HCT116 (cell line): ENCODE data around the gene SLC15A5. TPM values are rescaled to one million over a fixed set of nuclear protein-coding genes. Genes with fewer than 3 reads are reported as not detected.

Experiments
- ATAC-seq: fragments of 200-7000 bp; cut with Tn5 transposase; 2 replicates; pipeline ENCODE4 v1.9.1; 2020; ENCODE audit warnings: mild to moderate bottlenecking, moderate library complexity
- BruUV-seq: library from RNA; stranded (reverse); fragments of 400-500 nt; replicated peaks from 2 replicates; lab custom pipeline; 2021; lab: Mats Ljungman, UMichigan
- CTCF ChIA-PET: fragments of 300-600 bp; sonication (Branson Sonifier 250); formaldehyde crosslinking; loops from one replicate; lab custom pipeline; 2021; ENCODE audit warnings: antibody characterized with exemption; lab: Charles Lee
- POLR2A ChIA-PET: fragments of 300-600, 350-600 bp; sonication (Branson Sonifier 250); formaldehyde crosslinking; loops from one replicate; lab custom pipeline; 2021; ENCODE audit warnings: antibody characterized with exemption; lab: Charles Lee
- RAD21 ChIA-PET, 2 experiments: fragments of 300-600 bp; sonication (Branson Sonifier 250); formaldehyde crosslinking; loops; one replicate each; lab custom pipeline; 2023; ENCODE audit warnings: low total read pairs in 2 of 2; ENCODE audit not compliant: uncharacterized antibody in 2 of 2, unreplicated experiment in 2 of 2, low non-redundant PET in 1 of 2; lab: Charles Lee
- DNase-seq: peaks from one replicate; pipeline ENCODE4 v3.0.0-alpha.2; 2010; ENCODE audit warnings: low read depth, low spot score
- H2AFZ ChIP-seq: fragments of 200-600 bp; shearing (Covaris generic), sonication (generic); 2 replicates; pipeline ENCODE4 v1.6.1; 2017; ENCODE audit warnings: low read depth, mixed run types, mixed read lengths, antibody characterized with exemption, low read length; ENCODE audit not compliant: poor library complexity, severe bottlenecking
- H3K27ac ChIP-seq: 2 replicates; pipeline ENCODE4 v1.5.1; 2012; ENCODE audit warnings: low read depth, low read length
- H3K27me3 ChIP-seq: fragments of 200-600 bp; sonication (generic); 2 replicates; pipeline ENCODE4 v1.6.1; 2016; ENCODE audit warnings: mixed run types, low read length, mixed read lengths; ENCODE audit not compliant: insufficient read depth
- H3K36me3 ChIP-seq, 2 experiments: fragments of 200-500 bp in 1 of 2; fragments of 200-600 bp in 1 of 2; sonication (Bioruptor generic) in 1 of 2; sonication (generic) in 1 of 2; 2 replicates each; pipeline versions ENCODE4 v1.5.1 to v1.6.1; 2014 to 2016; ENCODE audit warnings: low read length in 2 of 2, inconsistent platforms in 1 of 2, mixed read lengths in 1 of 2, mixed run types in 1 of 2; ENCODE audit not compliant: insufficient read depth in 2 of 2, control insufficient read depth in 1 of 2
- H3K4me1 ChIP-seq, 2 experiments: fragments of 200-600 bp in 1 of 2; sonication (generic) in 1 of 2; 2 replicates each; pipeline versions ENCODE4 v1.5.1 to v1.6.1; 2012 to 2017; ENCODE audit warnings: low read length in 2 of 2, inconsistent platforms in 1 of 2, mild to moderate bottlenecking in 1 of 2, mixed read lengths in 1 of 2, mixed run types in 1 of 2, moderate library complexity in 1 of 2; ENCODE audit not compliant: insufficient read depth in 2 of 2, control insufficient read depth in 1 of 2
- H3K4me2 ChIP-seq: fragments of 200-600 bp; sonication (generic); 2 replicates; pipeline ENCODE4 v1.6.1; 2017; ENCODE audit warnings: mixed run types, low read length, mixed read lengths
- H3K4me3 ChIP-seq, 2 experiments: fragments of 200-600 bp in 1 of 2; sonication (generic) in 1 of 2; replicated peaks in 1 of 2; 2 replicates each; pipeline ENCODE4 v1.5.1; 2011 to 2016; ENCODE audit warnings: low read length in 2 of 2, control low read depth in 1 of 2, low read depth in 1 of 2, mild to moderate bottlenecking in 1 of 2, mixed read lengths in 1 of 2, mixed run types in 1 of 2
- H3K79me2 ChIP-seq: fragments of 200-600 bp; sonication (generic); 2 replicates; pipeline ENCODE4 v1.6.1; 2017; ENCODE audit warnings: mild to moderate bottlenecking, mixed run types, low read length, moderate library complexity, mixed read lengths; ENCODE audit not compliant: insufficient read depth
- H3K9ac ChIP-seq: fragments of 200-600 bp; sonication (generic); 2 replicates; pipeline ENCODE4 v1.6.1; 2016; ENCODE audit warnings: low read length, mixed read lengths
- H3K9me2 ChIP-seq: fragments of 200-600 bp; sonication (generic), shearing (Covaris generic); 2 replicates; pipeline ENCODE4 v1.6.1; 2017; ENCODE audit warnings: mixed run types, mild to moderate bottlenecking, moderate library complexity; ENCODE audit not compliant: insufficient read depth
- H3K9me3 ChIP-seq, 2 experiments: fragments of 200-500 bp in 1 of 2; fragments of 200-600 bp in 1 of 2; sonication (Bioruptor generic) in 1 of 2; sonication (generic) in 1 of 2; 2 replicates each; pipeline ENCODE4 v1.6.1; 2014 to 2017; ENCODE audit warnings: low read length in 2 of 2, mixed read lengths in 2 of 2, inconsistent platforms in 1 of 2, low read depth in 1 of 2, mild to moderate bottlenecking in 1 of 2, mixed run types in 1 of 2, moderate library complexity in 1 of 2; ENCODE audit not compliant: control insufficient read depth in 1 of 2, insufficient read depth in 1 of 2
- H4K20me1 ChIP-seq: fragments of 200-600 bp; sonication (generic), shearing (Covaris generic); 2 replicates; pipeline ENCODE4 v1.6.1; 2017; ENCODE audit warnings: mixed run types, mild to moderate bottlenecking, moderate library complexity; ENCODE audit not compliant: insufficient read depth
- CTCF ChIP-seq, 3 experiments: fragments of 200-600 bp in 1 of 3; sonication (generic) in 1 of 3; IDR thresholded peaks in 2 of 3; conservative IDR thresholded peaks in 1 of 3; 2 replicates each; pipeline ENCODE4 v1.5.1; 2012 to 2017; ENCODE audit warnings: low read depth in 2 of 3, low read length in 2 of 3, antibody characterized with exemption in 1 of 3, borderline replicate concordance in 1 of 3, control low read depth in 1 of 3, mild to moderate bottlenecking in 1 of 3, mixed read lengths in 1 of 3, mixed run types in 1 of 3, moderate library complexity in 1 of 3; ENCODE audit not compliant: insufficient read depth in 1 of 3
- EZH2 ChIP-seq: fragments of 200-600 bp; sonication (generic); IDR thresholded peaks from 2 replicates; pipeline ENCODE4 v1.6.1; 2017; ENCODE audit warnings: antibody characterized with exemption, mixed run types
- MAX ChIP-seq: IDR thresholded peaks from 2 replicates; pipeline ENCODE4 v1.6.1; 2012
- POLR2A ChIP-seq: IDR thresholded peaks from 2 replicates; pipeline ENCODE4 v1.7.0; 2011; ENCODE audit warnings: borderline replicate concordance; ENCODE audit not compliant: insufficient read depth, insufficient read length; ENCODE audit errors: extremely low read depth
- REST ChIP-seq: IDR thresholded peaks from 2 replicates; pipeline ENCODE4 v1.6.1; 2012; ENCODE audit warnings: low read depth
- SP1 ChIP-seq: IDR thresholded peaks from 2 replicates; pipeline ENCODE4 v1.6.1; 2012; ENCODE audit warnings: low read depth
- SRF ChIP-seq: IDR thresholded peaks from 2 replicates; pipeline ENCODE4 v1.6.1; 2012; ENCODE audit warnings: low read depth
- YY1 ChIP-seq: IDR thresholded peaks from 2 replicates; pipeline ENCODE4 v1.6.1; 2011; ENCODE audit warnings: low read length, low read depth, moderate library complexity, mild to moderate bottlenecking; ENCODE audit not compliant: insufficient replicate concordance; ENCODE audit errors: extremely low read depth
- ZFX ChIP-seq: fragments of 450-650 bp; IDR thresholded peaks from 2 replicates; pipeline ENCODE4 v1.6.1; 2017
- intact Hi-C: fragments of 100-400 bp; cut with micrococcal nuclease; formaldehyde crosslinking; loops from 2 replicates; pipeline ENCODE4 v1.10.0; 2022
- total RNA-seq: library from RNA; stranded (reverse); gene quantifications from one replicate; pipeline ENCODE4 v1.2.1, GENCODE V29; 2021; ENCODE audit not compliant: unreplicated experiment

The SLC15A5 gene
- total RNA-seq, 1 experiment from 2014 or later: not detected

GRCh38 chr12:16282081-16282480 is 4.6 kb upstream of the SLC15A5 start:
- no peaks in the 10 kb centered on the region for H3K9me3 ChIP-seq
- H4K20me1 ChIP-seq: no peaks in the 10 kb centered on the region
- ChIA-PET POLR2A (no interaction called here), RAD21 (no interaction called here), CTCF (no interaction called here)
- DNase-seq: no peak
- no peak overlapping the region for H2AFZ ChIP-seq
- no peaks in the 10 kb centered on the region for H3K4me1 ChIP-seq
- no peak for ATAC-seq
- H3K79me2 ChIP-seq: no peaks in the 10 kb centered on the region
- intact Hi-C loops: no loop called here
- H3K36me3 ChIP-seq: no peaks in the 10 kb centered on the region
- no peak overlapping the region for H3K4me3 ChIP-seq
- H3K27me3 ChIP-seq: no peaks in the 10 kb centered on the region
- H3K4me2 ChIP-seq: no peak overlapping the region
- no peak overlapping the region for H3K27ac ChIP-seq
- H3K9ac ChIP-seq: no peak overlapping the region
- TF ChIP-seq REST: no peak
- TF ChIP-seq YY1: no peak
- TF ChIP-seq MAX: no peak
- no peak for TF ChIP-seq POLR2A
- TF ChIP-seq SRF: no peak
- no peak for TF ChIP-seq EZH2
- no peak for TF ChIP-seq ZFX
- TF ChIP-seq SP1: no peak
- no peak for TF ChIP-seq CTCF (IDR thresholded peaks at IDR 0.05 in 2 of 3, conservative IDR thresholded peaks at IDR 0.05 in 1 of 3; ENCODE audit: borderline replicate concordance in 1 of 3, insufficient read depth in 1 of 3, low read depth in 2 of 3, low read length in 2 of 3)
- BruUV-seq: no TSS peak
- H3K9me2 ChIP-seq: no peaks in the 10 kb centered on the region
